Measurements from ENCODE around the gene TSPAN18.

DNA sequence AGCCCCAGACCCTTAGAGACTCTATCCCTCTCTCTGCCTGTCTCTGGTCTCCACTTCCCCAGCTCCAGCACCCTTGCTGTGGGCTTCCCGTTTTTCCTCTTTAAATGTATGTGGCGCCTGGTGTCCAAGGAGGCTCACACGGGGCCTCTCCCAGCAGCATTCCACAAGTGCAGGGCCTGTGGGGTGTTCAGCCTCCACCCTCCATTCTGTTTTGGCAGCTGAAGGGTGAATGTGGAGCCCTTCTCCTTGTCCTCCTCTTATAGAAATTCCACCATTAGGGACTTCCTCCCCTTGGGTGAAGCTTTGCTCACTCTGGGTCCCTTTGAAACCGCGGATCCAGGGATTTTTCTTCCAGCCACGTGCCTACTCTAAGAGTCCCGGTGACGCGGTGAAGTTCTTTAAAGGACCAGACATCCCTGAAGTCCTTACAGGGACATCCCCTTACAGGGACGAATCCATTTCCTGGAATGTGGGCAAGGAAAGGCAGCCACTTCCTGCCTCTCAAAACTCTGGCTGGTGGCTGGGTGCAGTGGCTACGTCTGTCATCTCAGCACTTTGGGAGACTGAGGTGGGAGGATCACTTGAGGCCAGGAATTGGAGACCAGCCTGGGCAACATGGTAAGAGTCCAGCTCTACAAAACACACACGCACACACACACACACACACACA lies 1.6 kb upstream of the TSPAN18 start:
- TF ChIP-seq, protein P1, sequence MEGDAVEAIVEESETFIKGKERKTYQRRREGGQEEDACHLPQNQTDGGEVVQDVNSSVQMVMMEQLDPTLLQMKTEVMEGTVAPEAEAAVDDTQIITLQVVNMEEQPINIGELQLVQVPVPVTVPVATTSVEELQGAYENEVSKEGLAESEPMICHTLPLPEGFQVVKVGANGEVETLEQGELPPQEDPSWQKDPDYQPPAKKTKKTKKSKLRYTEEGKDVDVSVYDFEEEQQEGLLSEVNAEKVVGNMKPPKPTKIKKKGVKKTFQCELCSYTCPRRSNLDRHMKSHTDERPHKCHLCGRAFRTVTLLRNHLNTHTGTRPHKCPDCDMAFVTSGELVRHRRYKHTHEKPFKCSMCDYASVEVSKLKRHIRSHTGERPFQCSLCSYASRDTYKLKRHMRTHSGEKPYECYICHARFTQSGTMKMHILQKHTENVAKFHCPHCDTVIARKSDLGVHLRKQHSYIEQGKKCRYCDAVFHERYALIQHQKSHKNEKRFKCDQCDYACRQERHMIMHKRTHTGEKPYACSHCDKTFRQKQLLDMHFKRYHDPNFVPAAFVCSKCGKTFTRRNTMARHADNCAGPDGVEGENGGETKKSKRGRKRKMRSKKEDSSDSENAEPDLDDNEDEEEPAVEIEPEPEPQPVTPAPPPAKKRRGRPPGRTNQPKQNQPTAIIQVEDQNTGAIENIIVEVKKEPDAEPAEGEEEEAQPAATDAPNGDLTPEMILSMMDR (IDR thresholded peaks at IDR 0.05): no peak
- TF ChIP-seq EP300 (IDR thresholded peaks at IDR 0.05) (no peak), POLR2AphosphoS5 (IDR thresholded peaks at IDR 0.05) (no peak), POLR2A (IDR thresholded peaks at IDR 0.05) (no peak)

Measured in stomach (tissue), 4 donors.